Caco-2 (cell line): Measurements from ENCODE around the gene SDR9C7. TPM values are rescaled to one million over a fixed set of nuclear protein-coding genes. Genes with fewer than 3 reads are reported as not detected.
"Not testable (repeated sequence)": the region's sequence is repeated elsewhere in the genome, so short reads cannot be mapped to it uniquely, and the experiment has no call there.

Experiments
- BruUV-seq: library from RNA; stranded (reverse); fragments of 400-500 nt; replicated peaks from 2 replicates; lab custom pipeline; 2021; lab: Mats Ljungman, UMichigan
- CTCF ChIA-PET: fragments of 300-600 bp; sonication (Branson Sonifier 250); formaldehyde crosslinking; loops from one replicate; lab custom pipeline; 2022; ENCODE audit warnings: antibody characterized with exemption; lab: Charles Lee
- POLR2A ChIA-PET: fragments of 300-600 bp; sonication (Branson Sonifier 250); formaldehyde crosslinking; loops from one replicate; lab custom pipeline; 2022; ENCODE audit warnings: antibody characterized with exemption; lab: Charles Lee
- DNase-seq, 2 experiments: peaks; one replicate each; pipeline versions ENCODE4 v3.0.0 to v3.0.0-alpha.2; 2020 to 2022
- H3K27me3 ChIP-seq: replicated peaks from 2 replicates; pipeline ENCODE4 v1.6.0; 2011; ENCODE audit warnings: low read length; ENCODE audit not compliant: control insufficient read depth, insufficient read depth
- H3K36me3 ChIP-seq: 2 replicates; pipeline ENCODE4 v1.5.1; 2011; ENCODE audit warnings: low read length; ENCODE audit not compliant: control insufficient read depth, insufficient read depth
- H3K4me1 ChIP-seq: fragments of 250-450 bp; sonication (Bioruptor Pico); 2 replicates; pipeline ENCODE4 v1.5.1; 2020; ENCODE audit warnings: mild to moderate bottlenecking
- H3K4me3 ChIP-seq: 2 replicates; pipeline ENCODE4 v1.5.1; 2011; ENCODE audit warnings: low read depth, mild to moderate bottlenecking, control low read depth, low read length
- H3K9me3 ChIP-seq: fragments of 250-450 bp; sonication (Bioruptor Pico); 2 replicates; pipeline ENCODE4 v1.5.1; 2020; ENCODE audit warnings: mild to moderate bottlenecking, moderate library complexity
- H3K27ac Mint-ChIP-seq: one replicate; pipeline ENCODE4 v1.8.0; 2022; ENCODE audit warnings: mixed read lengths; ENCODE audit not compliant: unreplicated experiment
- H3K27me3 Mint-ChIP-seq: one replicate; pipeline ENCODE4 v1.8.0; 2022; ENCODE audit warnings: mixed read lengths; ENCODE audit not compliant: insufficient read depth, unreplicated experiment
- H3K36me3 Mint-ChIP-seq: one replicate; pipeline ENCODE4 v1.8.0; 2022; ENCODE audit warnings: mild to moderate bottlenecking, mixed read lengths; ENCODE audit not compliant: insufficient read depth, unreplicated experiment
- H3K4me1 Mint-ChIP-seq: one replicate; pipeline ENCODE4 v1.8.0; 2022; ENCODE audit warnings: low read depth, mixed read lengths; ENCODE audit not compliant: unreplicated experiment
- H3K4me3 Mint-ChIP-seq: one replicate; pipeline ENCODE4 v1.8.0; 2022; ENCODE audit warnings: mild to moderate bottlenecking, moderate library complexity, mixed read lengths; ENCODE audit not compliant: unreplicated experiment
- H3K9me3 Mint-ChIP-seq: one replicate; pipeline ENCODE4 v1.8.0; 2022; ENCODE audit warnings: mixed read lengths; ENCODE audit not compliant: unreplicated experiment
- CTCF ChIP-seq, 2 experiments: fragments of 200-600 bp in 1 of 2; IDR thresholded peaks; 1 replicate in 1 of 2; 2 replicates in 1 of 2; pipeline versions ENCODE4 v1.5.1 to v1.8.0; 2011 to 2022; ENCODE audit warnings: antibody characterized with exemption in 1 of 2, control low read depth in 1 of 2, inconsistent platforms in 1 of 2, low read depth in 1 of 2, low read length in 1 of 2, mild to moderate bottlenecking in 1 of 2, moderate library complexity in 1 of 2; ENCODE audit not compliant: insufficient read depth in 1 of 2, severe bottlenecking in 1 of 2, unreplicated experiment in 1 of 2
- intact Hi-C: fragments of 100-400 bp; cut with micrococcal nuclease; formaldehyde crosslinking; loops from one replicate; pipeline ENCODE4 v1.10.0; 2022; ENCODE audit not compliant: unreplicated experiment
- total RNA-seq: library from RNA; stranded (reverse); gene quantifications from 2 replicates; pipeline ENCODE4 v1.2.3, GENCODE V29; 2022

Gene SDR9C7
- total RNA-seq, 1 experiment from 2014 or later, result not detected

GRCh38 chr12:56963557-56963956, 29.3 kb upstream of the SDR9C7 start:
- H3K27me3 ChIP-seq, H3K9me3 Mint-ChIP-seq, BruUV-seq, H3K4me1 ChIP-seq, H3K4me3 Mint-ChIP-seq, intact Hi-C loops, H3K27me3 Mint-ChIP-seq, H3K4me3 ChIP-seq, H3K36me3 ChIP-seq, H3K9me3 ChIP-seq, CTCF ChIA-PET, DNase-seq, POLR2A ChIA-PET, H3K4me1 Mint-ChIP-seq, H3K36me3 Mint-ChIP-seq, H3K27ac Mint-ChIP-seq: not testable (repeated sequence)

GRCh38 chr12:56962247-56962646, 28.0 kb upstream of the SDR9C7 start:
- not testable (repeated sequence) for H3K27me3 ChIP-seq

GRCh38 chr12:56958422-56958821, 24.2 kb upstream of the SDR9C7 start:
- Histone ChIP-seq H3K4me1 (peaks cover 12% of the 10 kb centered on the region; the same call in 1 of the 2 replicates), H3K9me3 (no peaks in the 10 kb centered on the region), H3K36me3 (no peaks in the 10 kb centered on the region), H3K4me3 (no peak overlapping the region), H3K27me3 (no peaks in the 10 kb centered on the region)
- Mint-ChIP-seq H3K27ac (no peak overlapping the region), H3K4me1 (peaks cover 13% of the 10 kb centered on the region), H3K36me3 (no peaks in the 10 kb centered on the region), H3K27me3 (no peaks in the 10 kb centered on the region), H3K9me3 (no peaks in the 10 kb centered on the region), H3K4me3 (no peak overlapping the region)
- no TSS peak for BruUV-seq
- ChIA-PET POLR2A (no interaction called here), CTCF (no interaction called here)
- no peak for DNase-seq
- intact Hi-C loops, result no loop called here
- no peak for TF ChIP-seq CTCF (IDR thresholded peaks at IDR 0.05; ENCODE audit: insufficient read depth in 1 of 2, low read depth in 1 of 2, low read length in 1 of 2, severe bottlenecking in 1 of 2, unreplicated experiment in 1 of 2)

More at GRCh38 chr12:56962247-56962646, 28.0 kb upstream of the SDR9C7 start:
- H3K4me3 ChIP-seq, H3K27me3 Mint-ChIP-seq, CTCF ChIA-PET, H3K9me3 Mint-ChIP-seq, H3K36me3 ChIP-seq, H3K4me1 Mint-ChIP-seq, H3K4me1 ChIP-seq, H3K36me3 Mint-ChIP-seq, H3K27ac Mint-ChIP-seq, H3K4me3 Mint-ChIP-seq, BruUV-seq, DNase-seq, H3K9me3 ChIP-seq, intact Hi-C loops, POLR2A ChIA-PET: not testable (repeated sequence)

- H3K27ac Mint-ChIP-seq, result no peak within 1 kb of the TSS
- Histone ChIP-seq H3K9me3 (no peaks in the 10 kb centered on the region), H3K36me3 (no peaks in the 10 kb centered on the region), H3K4me1 (peaks cover 12% of the 10 kb centered on the region; the same call in 1 of the 2 replicates), H3K4me3 (no peak within 1 kb of the TSS), H3K27me3 (no peaks in the 10 kb centered on the region)
- ChIA-PET POLR2A (interaction anchor here (0.6 kb wide), 2 partner anchors 71 to 170 kb away, joined by 4 to 6 read pairs; no protein-coding TSS in a partner anchor), CTCF (no interaction called here)
- peaks cover 13% of the 10 kb centered on the region for H3K4me1 Mint-ChIP-seq
- no peak for TF ChIP-seq CTCF (IDR thresholded peaks at IDR 0.05; ENCODE audit: insufficient read depth in 1 of 2, low read depth in 1 of 2, low read length in 1 of 2, severe bottlenecking in 1 of 2, unreplicated experiment in 1 of 2)
- no TSS peak for BruUV-seq
- H3K9me3 Mint-ChIP-seq, result no peaks in the 10 kb centered on the region
- no peaks in the 10 kb centered on the region for H3K36me3 Mint-ChIP-seq
- peak within 1 kb of the TSS; percentile 4 for H3K4me3 Mint-ChIP-seq
- DNase-seq, result peak in 1 of 2 experiments; percentile 16
- intact Hi-C loops, result no loop called here
- H3K27me3 Mint-ChIP-seq, result no peaks in the 10 kb centered on the region
Measured at GRCh38 chr12:56957229-56958052, 23.2 kb upstream of the SDR9C7 start, which contains the start of gene RDH16. Gene RDH16 (minus strand): TSS chr12:56957608. CDS start chr12:56957462, 146 bp downstream.
